Hepatocyte (in vitro differentiated cells): Measurements from ENCODE around the gene ACOXL.

Source experiments
- EZH2 ChIP-seq: fragments of 200-600 bp; sonication (generic); IDR thresholded peaks from 2 replicates; pipeline ENCODE4 v1.6.1; 2016; ENCODE audit warnings: antibody characterized with exemption, mild to moderate bottlenecking, borderline replicate concordance
- TF ChIP-seq, protein P1 (sequence below): fragments of 200-600 bp; sonication (generic); IDR thresholded peaks from 2 replicates; pipeline ENCODE4 v1.5.1; 2016; ENCODE audit warnings: antibody characterized with exemption, mild to moderate bottlenecking; ENCODE audit not compliant: poor library complexity

- TF ChIP-seq, protein P1, sequence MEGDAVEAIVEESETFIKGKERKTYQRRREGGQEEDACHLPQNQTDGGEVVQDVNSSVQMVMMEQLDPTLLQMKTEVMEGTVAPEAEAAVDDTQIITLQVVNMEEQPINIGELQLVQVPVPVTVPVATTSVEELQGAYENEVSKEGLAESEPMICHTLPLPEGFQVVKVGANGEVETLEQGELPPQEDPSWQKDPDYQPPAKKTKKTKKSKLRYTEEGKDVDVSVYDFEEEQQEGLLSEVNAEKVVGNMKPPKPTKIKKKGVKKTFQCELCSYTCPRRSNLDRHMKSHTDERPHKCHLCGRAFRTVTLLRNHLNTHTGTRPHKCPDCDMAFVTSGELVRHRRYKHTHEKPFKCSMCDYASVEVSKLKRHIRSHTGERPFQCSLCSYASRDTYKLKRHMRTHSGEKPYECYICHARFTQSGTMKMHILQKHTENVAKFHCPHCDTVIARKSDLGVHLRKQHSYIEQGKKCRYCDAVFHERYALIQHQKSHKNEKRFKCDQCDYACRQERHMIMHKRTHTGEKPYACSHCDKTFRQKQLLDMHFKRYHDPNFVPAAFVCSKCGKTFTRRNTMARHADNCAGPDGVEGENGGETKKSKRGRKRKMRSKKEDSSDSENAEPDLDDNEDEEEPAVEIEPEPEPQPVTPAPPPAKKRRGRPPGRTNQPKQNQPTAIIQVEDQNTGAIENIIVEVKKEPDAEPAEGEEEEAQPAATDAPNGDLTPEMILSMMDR = no peak
- no peak for TF ChIP-seq EZH2
Observed at GRCh38 chr2:110959198-110959597, 226.8 kb downstream of the ACOXL start.
